SK-N-MC (cell line): ENCODE measurements around the gene RFC1.

Source experiments
- EZH2 ChIP-seq: fragments of 200-600 bp; sonication (generic); IDR thresholded peaks from one replicate; pipeline ENCODE4 v1.6.1; 2017; ENCODE audit warnings: antibody characterized with exemption
- POLR2AphosphoS5 ChIP-seq: IDR thresholded peaks from 2 replicates; pipeline ENCODE4 v1.6.1; 2012; ENCODE audit warnings: mild to moderate bottlenecking, low read depth, low read length, borderline replicate concordance

DNA sequence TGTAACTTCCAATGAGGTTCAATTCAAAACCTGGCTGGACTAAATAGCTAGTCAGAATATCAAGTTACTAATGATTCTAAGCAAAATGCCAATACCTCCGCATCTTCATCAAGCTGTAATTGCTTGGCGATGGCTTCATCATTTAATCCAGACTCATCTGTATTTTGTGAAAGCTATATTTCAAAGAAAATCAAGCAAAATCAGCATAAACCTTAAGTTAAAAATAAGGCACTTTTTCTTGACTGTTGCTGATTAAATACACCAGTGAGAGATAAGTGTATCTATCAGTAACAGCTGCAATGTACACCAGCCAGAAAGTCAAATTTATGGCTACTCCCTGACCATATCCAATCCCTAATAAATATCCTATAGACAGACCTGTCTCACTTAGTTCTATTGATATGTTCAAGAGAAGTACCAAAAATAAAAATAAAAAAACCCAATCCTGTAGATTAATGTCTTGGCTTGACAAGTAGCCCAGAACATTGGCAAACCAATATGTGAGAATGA is 39.6 kb downstream of the RFC1 start:
- no peak for TF ChIP-seq EZH2
- no peak for TF ChIP-seq POLR2AphosphoS5
